A673 (cell line): ENCODE data around the gene HSD17B2. TPM values are rescaled to one million over a fixed set of nuclear protein-coding genes. Genes with fewer than 3 reads are reported as not detected.

Source experiments
- BruUV-seq: library from RNA; stranded (reverse); fragments of 400-500 nt; replicated peaks from 2 replicates; lab custom pipeline; 2021; lab: Mats Ljungman, UMichigan
- CTCF ChIA-PET: fragments of 300-600 bp; sonication (Branson Sonifier 250); formaldehyde crosslinking; loops from one replicate; lab custom pipeline; 2022; ENCODE audit warnings: antibody characterized with exemption; lab: Charles Lee
- POLR2A ChIA-PET: fragments of 300-600 bp; sonication (Branson Sonifier 250); formaldehyde crosslinking; loops from one replicate; lab custom pipeline; 2022; ENCODE audit warnings: antibody characterized with exemption; ENCODE audit not compliant: low non-redundant PET; lab: Charles Lee
- DNase-seq: peaks from one replicate; pipeline ENCODE4 v3.0.0-alpha.2; 2015; ENCODE audit warnings: low spot score
- H3K27ac ChIP-seq: fragments of 200-600 bp; sonication (generic); 2 replicates; pipeline ENCODE4 v1.5.1; 2016; ENCODE audit warnings: mixed run types, low read depth, mild to moderate bottlenecking, mixed read lengths, antibody characterized with exemption, low read length; ENCODE audit not compliant: poor library complexity, severe bottlenecking
- H3K27me3 ChIP-seq: fragments of 200-600 bp; sonication (generic); replicated peaks from 2 replicates; pipeline ENCODE4 v1.6.1; 2017; ENCODE audit warnings: mixed run types, low read depth, mild to moderate bottlenecking, mixed read lengths, antibody characterized with exemption, low read length; ENCODE audit not compliant: insufficient read depth, poor library complexity
- H3K36me3 ChIP-seq: fragments of 200-600 bp; sonication (generic); 2 replicates; pipeline ENCODE4 v1.6.1; 2016; ENCODE audit warnings: mixed run types, mild to moderate bottlenecking, mixed read lengths, antibody characterized with exemption, low read length; ENCODE audit not compliant: insufficient read depth, poor library complexity, severe bottlenecking
- H3K4me1 ChIP-seq: fragments of 200-600 bp; sonication (generic); 2 replicates; pipeline ENCODE4 v1.6.1; 2017; ENCODE audit warnings: mixed run types, mild to moderate bottlenecking, mixed read lengths, antibody characterized with exemption, low read length; ENCODE audit not compliant: insufficient read depth, poor library complexity, severe bottlenecking
- H3K4me3 ChIP-seq: fragments of 200-600 bp; sonication (generic); 2 replicates; pipeline ENCODE4 v1.5.1; 2016; ENCODE audit warnings: low read depth, mixed run types, mild to moderate bottlenecking, mixed read lengths, low read length; ENCODE audit not compliant: poor library complexity, severe bottlenecking
- H3K9me3 ChIP-seq: fragments of 200-600 bp; sonication (generic); 2 replicates; pipeline ENCODE4 v1.6.1; 2016; ENCODE audit warnings: mixed run types, low read depth, mild to moderate bottlenecking, mixed read lengths, antibody characterized with exemption, low read length; ENCODE audit not compliant: poor library complexity, severe bottlenecking
- EZH2 ChIP-seq: fragments of 200-600 bp; sonication (generic); IDR thresholded peaks from 2 replicates; pipeline ENCODE4 v1.6.1; 2017; ENCODE audit warnings: borderline replicate concordance, low read depth, mild to moderate bottlenecking, mixed read lengths, antibody characterized with exemption, low read length; ENCODE audit not compliant: poor library complexity, severe bottlenecking
- intact Hi-C: fragments of 100-400 bp; cut with micrococcal nuclease; formaldehyde crosslinking; loops from one replicate; pipeline ENCODE4 v1.10.0; 2022; ENCODE audit not compliant: unreplicated experiment
- total RNA-seq: library from RNA; stranded (reverse); gene quantifications from 2 replicates; pipeline ENCODE4 v1.2.3, GENCODE V29; 2021
- TF ChIP-seq, protein P1 (sequence below): fragments of 300-800, 200-600 bp; sonication (generic); conservative IDR thresholded peaks from 2 replicates; pipeline ENCODE4 v1.5.1; 2017; ENCODE audit warnings: low read depth, mild to moderate bottlenecking, antibody characterized with exemption, low read length, moderate library complexity, mixed read lengths

HSD17B2 gene
- total RNA-seq, 1 experiment from 2014 or later: 4.9 TPM

DNA sequence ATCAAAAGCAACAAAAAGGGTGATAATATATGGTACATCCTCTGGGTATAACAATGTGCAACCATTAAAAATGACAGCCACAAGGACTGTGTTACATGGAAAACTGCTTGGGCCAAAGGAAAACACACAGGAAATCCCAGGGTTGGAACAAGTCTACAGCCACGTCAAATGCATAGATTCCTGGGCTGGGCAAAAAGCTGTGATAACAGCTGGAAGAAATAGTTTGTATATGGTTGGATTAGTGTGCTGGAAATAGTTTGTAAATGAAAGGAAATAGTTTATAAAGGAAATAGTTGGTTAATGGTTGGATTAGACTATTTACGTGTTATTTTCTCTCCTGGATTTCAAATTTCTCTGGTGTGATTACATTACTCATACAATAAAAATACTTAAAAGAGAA is 2.6 kb downstream of the HSD17B2 start:
- H3K4me1 ChIP-seq: peaks cover 31% of the 10 kb centered on the region
- BruUV-seq: no TSS peak
- DNase-seq: peak; percentile 67
- H3K27ac ChIP-seq: peak overlapping the region; percentile 51
- intact Hi-C loops: loop anchor here (10.0 kb wide), 1 partner anchor 1407 kb away; no protein-coding TSS in a partner anchor
- ChIA-PET POLR2A (no interaction called here), CTCF (no interaction called here)
- H3K4me3 ChIP-seq: no peak overlapping the region
- no peaks in the 10 kb centered on the region for H3K36me3 ChIP-seq
- no peaks in the 10 kb centered on the region for H3K27me3 ChIP-seq
- no peak for TF ChIP-seq EZH2
- TF ChIP-seq, protein P1, sequence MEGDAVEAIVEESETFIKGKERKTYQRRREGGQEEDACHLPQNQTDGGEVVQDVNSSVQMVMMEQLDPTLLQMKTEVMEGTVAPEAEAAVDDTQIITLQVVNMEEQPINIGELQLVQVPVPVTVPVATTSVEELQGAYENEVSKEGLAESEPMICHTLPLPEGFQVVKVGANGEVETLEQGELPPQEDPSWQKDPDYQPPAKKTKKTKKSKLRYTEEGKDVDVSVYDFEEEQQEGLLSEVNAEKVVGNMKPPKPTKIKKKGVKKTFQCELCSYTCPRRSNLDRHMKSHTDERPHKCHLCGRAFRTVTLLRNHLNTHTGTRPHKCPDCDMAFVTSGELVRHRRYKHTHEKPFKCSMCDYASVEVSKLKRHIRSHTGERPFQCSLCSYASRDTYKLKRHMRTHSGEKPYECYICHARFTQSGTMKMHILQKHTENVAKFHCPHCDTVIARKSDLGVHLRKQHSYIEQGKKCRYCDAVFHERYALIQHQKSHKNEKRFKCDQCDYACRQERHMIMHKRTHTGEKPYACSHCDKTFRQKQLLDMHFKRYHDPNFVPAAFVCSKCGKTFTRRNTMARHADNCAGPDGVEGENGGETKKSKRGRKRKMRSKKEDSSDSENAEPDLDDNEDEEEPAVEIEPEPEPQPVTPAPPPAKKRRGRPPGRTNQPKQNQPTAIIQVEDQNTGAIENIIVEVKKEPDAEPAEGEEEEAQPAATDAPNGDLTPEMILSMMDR: no peak
- no peaks in the 10 kb centered on the region for H3K9me3 ChIP-seq

DNA sequence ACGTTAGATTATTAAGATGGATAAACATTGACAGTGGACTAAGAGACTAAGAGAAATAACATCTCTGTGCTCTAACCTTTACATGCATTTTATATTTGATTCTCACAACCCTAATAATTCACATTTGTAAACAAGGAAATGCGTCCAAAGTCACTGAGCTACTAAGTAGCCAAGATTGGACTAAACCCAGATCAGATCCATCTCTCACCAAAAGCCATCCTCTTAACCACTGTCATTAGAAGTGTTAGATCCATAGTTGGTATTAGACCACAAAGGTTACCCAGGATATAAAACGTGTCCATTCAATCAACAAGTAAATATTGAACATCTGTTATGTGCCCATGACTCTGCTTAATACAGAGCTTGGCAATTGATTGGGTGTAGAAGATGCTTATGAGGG is 5.2 kb downstream of the HSD17B2 start:
- CTCF ChIA-PET: interaction anchor here (0.6 kb wide), 1 partner anchor 22 kb away, joined by 3 read pairs; no protein-coding TSS in a partner anchor
- BruUV-seq: no TSS peak
- Histone ChIP-seq H3K27ac (no peak overlapping the region), H3K27me3 (no peaks in the 10 kb centered on the region), H3K36me3 (no peaks in the 10 kb centered on the region), H3K4me1 (peaks cover 49% of the 10 kb centered on the region), H3K4me3 (no peak overlapping the region), H3K9me3 (no peaks in the 10 kb centered on the region)
- POLR2A ChIA-PET: no interaction called here
- DNase-seq: no peak
- TF ChIP-seq, protein P1: no peak
- TF ChIP-seq EZH2: no peak
- intact Hi-C loops: no loop called here

DNA sequence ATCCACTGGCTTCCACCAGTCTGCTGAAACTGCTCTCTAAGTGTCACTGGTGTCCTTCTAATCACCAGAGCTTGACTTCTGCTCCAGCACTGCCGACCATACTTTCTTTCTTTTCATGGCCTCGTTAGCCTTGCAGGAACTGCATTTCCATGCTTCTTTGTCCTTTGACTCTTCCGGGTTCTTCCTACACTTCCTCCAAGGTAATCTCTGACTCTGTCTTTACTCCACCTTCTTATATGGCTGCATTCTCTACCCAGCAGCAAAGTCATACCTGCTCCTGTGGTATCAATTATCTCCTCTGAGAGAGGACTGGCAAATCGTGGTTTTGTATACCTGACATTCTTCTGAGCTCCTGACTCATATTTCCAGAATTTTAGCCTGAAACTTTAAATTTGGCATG is 6.5 kb downstream of the HSD17B2 start:
- CTCF ChIA-PET: no interaction called here
- no peaks in the 10 kb centered on the region for H3K9me3 ChIP-seq
- H3K27ac ChIP-seq: no peak overlapping the region
- no peaks in the 10 kb centered on the region for H3K27me3 ChIP-seq
- no peaks in the 10 kb centered on the region for H3K36me3 ChIP-seq
- BruUV-seq: no TSS peak
- no peak for TF ChIP-seq EZH2
- TF ChIP-seq, protein P1: no peak
- no peak overlapping the region for H3K4me3 ChIP-seq
- no peak for DNase-seq
- H3K4me1 ChIP-seq: peaks cover 48% of the 10 kb centered on the region
- intact Hi-C loops: no loop called here
- POLR2A ChIA-PET: no interaction called here
